OCI-LY3 (cell line): ENCODE results near the gene ANKRD42.

Source experiments
- H2AFZ ChIP-seq: fragments of 200-600, 300-600 bp; shearing (Covaris generic); 2 replicates; pipeline ENCODE4 v1.6.0; 2014; ENCODE audit warnings: antibody characterized with exemption, low read depth, low read length
- H3K27ac ChIP-seq: fragments of 200-600, 300-600 bp; sonication (generic); 2 replicates; pipeline ENCODE4 v1.5.1; 2014; ENCODE audit warnings: mild to moderate bottlenecking, low read length, moderate library complexity, mixed read lengths
- H3K27me3 ChIP-seq: fragments of 200-600, 300-600 bp; sonication (generic); 2 replicates; pipeline ENCODE4 v1.6.1; 2014; ENCODE audit warnings: low read depth, low read length, mixed read lengths
- H3K36me3 ChIP-seq: fragments of 200-600, 300-600 bp; sonication (generic); replicated peaks from 2 replicates; pipeline ENCODE3; 2014; ENCODE audit warnings: low read depth, low read length, mixed read lengths
- H3K4me1 ChIP-seq: fragments of 300-600, 200-600 bp; sonication (generic); 2 replicates; pipeline ENCODE4 v1.6.1; 2014; ENCODE audit warnings: low read length, mixed read lengths
- H3K4me2 ChIP-seq: fragments of 200-600, 300-600 bp; sonication (generic); 2 replicates; pipeline ENCODE4 v1.6.1; 2014; ENCODE audit warnings: low read length, mixed read lengths
- H3K4me3 ChIP-seq: fragments of 300-600, 200-600 bp; sonication (generic); 2 replicates; pipeline ENCODE4 v1.5.1; 2014; ENCODE audit warnings: antibody characterized with exemption, mild to moderate bottlenecking, low read length, moderate library complexity
- H3K79me2 ChIP-seq: fragments of 300-600, 200-600 bp; shearing (Covaris generic); 2 replicates; pipeline ENCODE4 v1.6.1; 2014; ENCODE audit warnings: mild to moderate bottlenecking, low read length, mixed read lengths
- H3K9ac ChIP-seq: fragments of 300-600, 200-600 bp; shearing (Covaris generic); 2 replicates; pipeline ENCODE4 v1.6.0; 2014; ENCODE audit warnings: mild to moderate bottlenecking, low read length, moderate library complexity
- H3K9me3 ChIP-seq: fragments of 200-600, 300-600 bp; shearing (Covaris generic); 2 replicates; pipeline ENCODE4 v1.6.1; 2014; ENCODE audit warnings: low read length, mixed read lengths; ENCODE audit not compliant: insufficient read depth
- H4K20me1 ChIP-seq: fragments of 200-600, 300-600 bp; sonication (generic); 2 replicates; pipeline ENCODE4 v1.6.1; 2016; ENCODE audit warnings: low read length, mixed read lengths; ENCODE audit not compliant: insufficient read depth
- EZH2phosphoT487 ChIP-seq: fragments of 200-600 bp; shearing (Covaris generic); IDR thresholded peaks from 2 replicates; pipeline ENCODE4 v1.6.1; 2018; ENCODE audit warnings: antibody characterized with exemption, mixed run types, low read depth
- TF ChIP-seq, protein P1 (sequence below): fragments of 200-600, 300-600 bp; sonication (generic); IDR thresholded peaks from 2 replicates; pipeline ENCODE4 v1.5.1; 2014; ENCODE audit warnings: antibody characterized with exemption, low read length, low read depth

Gene ANKRD42

GRCh38 chr11:83241291-83241946, 47.9 kb downstream of the ANKRD42 start:
- TF ChIP-seq, protein P1, sequence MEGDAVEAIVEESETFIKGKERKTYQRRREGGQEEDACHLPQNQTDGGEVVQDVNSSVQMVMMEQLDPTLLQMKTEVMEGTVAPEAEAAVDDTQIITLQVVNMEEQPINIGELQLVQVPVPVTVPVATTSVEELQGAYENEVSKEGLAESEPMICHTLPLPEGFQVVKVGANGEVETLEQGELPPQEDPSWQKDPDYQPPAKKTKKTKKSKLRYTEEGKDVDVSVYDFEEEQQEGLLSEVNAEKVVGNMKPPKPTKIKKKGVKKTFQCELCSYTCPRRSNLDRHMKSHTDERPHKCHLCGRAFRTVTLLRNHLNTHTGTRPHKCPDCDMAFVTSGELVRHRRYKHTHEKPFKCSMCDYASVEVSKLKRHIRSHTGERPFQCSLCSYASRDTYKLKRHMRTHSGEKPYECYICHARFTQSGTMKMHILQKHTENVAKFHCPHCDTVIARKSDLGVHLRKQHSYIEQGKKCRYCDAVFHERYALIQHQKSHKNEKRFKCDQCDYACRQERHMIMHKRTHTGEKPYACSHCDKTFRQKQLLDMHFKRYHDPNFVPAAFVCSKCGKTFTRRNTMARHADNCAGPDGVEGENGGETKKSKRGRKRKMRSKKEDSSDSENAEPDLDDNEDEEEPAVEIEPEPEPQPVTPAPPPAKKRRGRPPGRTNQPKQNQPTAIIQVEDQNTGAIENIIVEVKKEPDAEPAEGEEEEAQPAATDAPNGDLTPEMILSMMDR = peak; percentile 56
- TF ChIP-seq EZH2phosphoT487 = no peak
- no peak overlapping the region for H3K4me3 ChIP-seq
- H3K36me3 ChIP-seq = no peaks in the 10 kb centered on the region
- H3K4me2 ChIP-seq = no peak overlapping the region
- no peak overlapping the region for H3K27ac ChIP-seq
- no peaks in the 10 kb centered on the region for H3K27me3 ChIP-seq
- H4K20me1 ChIP-seq = no peaks in the 10 kb centered on the region
- H2AFZ ChIP-seq = no peak overlapping the region
- H3K79me2 ChIP-seq = no peaks in the 10 kb centered on the region
- H3K4me1 ChIP-seq = no peaks in the 10 kb centered on the region
- H3K9me3 ChIP-seq = no peaks in the 10 kb centered on the region
- no peak overlapping the region for H3K9ac ChIP-seq

DNA sequence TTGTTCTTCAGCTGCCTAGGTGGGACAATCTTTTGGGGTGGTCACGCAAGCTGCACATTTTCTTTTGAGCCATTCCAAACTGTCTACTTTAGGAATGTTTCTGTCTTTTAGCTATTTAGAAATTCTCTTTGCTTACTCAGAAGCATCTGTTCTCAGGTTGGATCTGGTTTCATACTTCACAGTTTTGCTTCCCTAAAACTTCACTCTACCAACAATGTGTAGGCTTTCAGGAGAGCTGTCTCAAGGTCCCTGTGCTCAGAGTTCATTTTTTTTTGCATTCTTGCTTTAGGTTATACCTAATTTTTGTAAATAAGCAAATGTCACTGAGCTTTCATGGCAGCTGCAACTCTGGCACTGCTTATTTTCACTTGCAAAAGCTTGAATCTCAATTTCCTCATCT, 55.9 kb downstream of the ANKRD42 start:
- 0 out of 2 replicates have a peak overlapping the region, but pooled peaks have one; percentile 3 for H3K9ac ChIP-seq

DNA sequence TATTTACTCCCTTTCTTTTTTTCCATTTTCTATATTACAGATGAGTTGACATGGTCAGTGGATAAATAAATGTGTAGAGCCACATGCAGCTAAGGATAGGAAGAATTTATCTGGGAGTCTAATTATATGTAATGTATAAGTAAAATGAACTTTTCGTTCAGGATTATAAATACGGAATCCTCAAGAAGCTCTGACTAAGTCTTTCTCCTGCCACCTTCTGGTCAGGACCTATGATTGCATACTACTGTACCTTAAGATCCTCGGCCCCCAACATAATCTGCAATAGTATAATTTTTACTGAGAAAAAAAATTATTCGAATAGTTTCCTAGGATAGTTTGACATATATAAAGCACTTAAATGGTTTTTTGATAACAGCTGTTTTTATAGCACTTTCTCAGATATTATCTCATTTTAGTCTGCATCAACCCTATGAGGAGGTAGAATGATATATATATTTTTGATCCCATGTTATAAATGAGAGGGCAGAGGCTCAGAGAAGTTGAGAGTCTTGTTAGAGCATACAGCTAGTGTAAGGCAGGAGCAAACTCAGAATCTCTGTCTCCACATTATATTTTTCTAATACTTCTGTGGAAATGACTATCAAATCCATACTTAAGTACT, 56.6 kb downstream of the ANKRD42 start:
- Histone ChIP-seq H3K4me2 (peak overlapping the region; percentile 60), H3K9ac (0 out of 2 replicates have a peak overlapping the region, but pooled peaks have one; percentile 3), H3K79me2 (no peaks in the 10 kb centered on the region), H3K27ac (no peak overlapping the region), H3K4me3 (peak overlapping the region; percentile 40), H3K27me3 (no peaks in the 10 kb centered on the region), H4K20me1 (no peaks in the 10 kb centered on the region), H3K9me3 (no peaks in the 10 kb centered on the region), H3K4me1 (peaks cover 11% of the 10 kb centered on the region), H3K36me3 (peaks cover 4% of the 10 kb centered on the region), H2AFZ (no peak overlapping the region)
- no peak for TF ChIP-seq EZH2phosphoT487
- TF ChIP-seq, protein P1 = peak; percentile 93

More for the DNA sequence above, 55.9 kb downstream of the ANKRD42 start:
- Histone ChIP-seq H3K4me3 (peak overlapping the region; percentile 40), H3K79me2 (no peaks in the 10 kb centered on the region), H2AFZ (no peak overlapping the region), H4K20me1 (no peaks in the 10 kb centered on the region), H3K27ac (no peak overlapping the region), H3K4me1 (peaks cover 11% of the 10 kb centered on the region), H3K27me3 (no peaks in the 10 kb centered on the region), H3K9me3 (no peaks in the 10 kb centered on the region), H3K36me3 (peaks cover 4% of the 10 kb centered on the region), H3K4me2 (peak overlapping the region; percentile 60)
- TF ChIP-seq EZH2phosphoT487 = no peak
- TF ChIP-seq, protein P1 = no peak

- H3K4me2 ChIP-seq = no peak overlapping the region
- no peak overlapping the region for H3K9ac ChIP-seq
- peaks cover 11% of the 10 kb centered on the region for H3K4me1 ChIP-seq
- H3K9me3 ChIP-seq = no peaks in the 10 kb centered on the region
- no peak overlapping the region for H3K27ac ChIP-seq
- TF ChIP-seq, protein P1 = no peak
- TF ChIP-seq EZH2phosphoT487 = no peak
- no peaks in the 10 kb centered on the region for H4K20me1 ChIP-seq
- no peak overlapping the region for H2AFZ ChIP-seq
- no peak overlapping the region for H3K4me3 ChIP-seq
- peaks cover 4% of the 10 kb centered on the region for H3K36me3 ChIP-seq
- H3K79me2 ChIP-seq = no peaks in the 10 kb centered on the region
- no peaks in the 10 kb centered on the region for H3K27me3 ChIP-seq
Measured at GRCh38 chr11:83252266-83252665, 58.8 kb downstream of the ANKRD42 start.
